D721Med (cell line): ENCODE results near the gene CDH13.

ENCODE experiments used
- DNase-seq: peaks from one replicate; pipeline ENCODE4 v3.0.0; 2011; ENCODE audit warnings: low spot score; ENCODE audit not compliant: insufficient read length
- FAIRE-seq: peaks from 2 replicates; lab custom pipeline; 2011; peaks lifted over from hg19 to GRCh38; lab: Jason Lieb, UNC
- CTCF ChIP-seq: IDR thresholded peaks from 2 replicates; pipeline ENCODE4 v1.5.1; 2012; ENCODE audit warnings: mild to moderate bottlenecking, control low read depth; ENCODE audit not compliant: insufficient read depth; ENCODE audit errors: missing control alignments

CDH13 gene

GRCh38 chr16:82631701-82632685 lies 5.2 kb downstream of the CDH13 start:
- no peak for FAIRE-seq
- no peak for TF ChIP-seq CTCF
- no peak for DNase-seq

DNA sequence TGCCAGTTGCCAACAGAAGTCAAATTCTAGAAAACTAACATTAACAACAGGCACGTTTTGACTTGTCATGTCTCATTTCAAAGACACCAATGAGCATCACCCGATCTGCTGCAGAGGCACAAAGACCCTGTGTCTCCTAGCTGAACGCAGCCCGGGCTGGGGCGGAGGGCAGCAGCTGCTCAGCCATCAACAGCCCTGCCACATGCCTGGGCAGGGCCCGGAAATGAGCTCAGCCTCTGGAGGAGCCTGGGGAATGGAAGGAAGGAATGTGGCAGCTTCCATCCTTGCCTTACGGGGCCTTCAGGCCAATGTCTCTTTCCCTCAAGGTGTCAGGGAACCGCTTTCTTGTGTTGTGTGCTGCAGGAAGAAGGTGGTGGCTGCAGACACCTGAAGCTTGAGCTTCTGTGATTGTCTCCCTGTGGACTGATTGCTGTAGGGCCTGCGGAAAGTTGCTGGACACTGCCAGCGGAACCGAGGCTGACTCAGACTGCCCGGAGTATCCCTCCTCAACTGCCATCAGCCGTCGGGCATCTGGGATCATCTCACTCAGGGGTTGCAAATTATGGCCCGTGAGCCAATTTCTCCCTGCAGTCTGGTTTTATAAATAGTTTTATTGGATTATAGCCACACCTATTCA lies 7.3 kb downstream of the CDH13 start:
- no peak for TF ChIP-seq CTCF
- DNase-seq (no peak), FAIRE-seq (no peak)

DNA sequence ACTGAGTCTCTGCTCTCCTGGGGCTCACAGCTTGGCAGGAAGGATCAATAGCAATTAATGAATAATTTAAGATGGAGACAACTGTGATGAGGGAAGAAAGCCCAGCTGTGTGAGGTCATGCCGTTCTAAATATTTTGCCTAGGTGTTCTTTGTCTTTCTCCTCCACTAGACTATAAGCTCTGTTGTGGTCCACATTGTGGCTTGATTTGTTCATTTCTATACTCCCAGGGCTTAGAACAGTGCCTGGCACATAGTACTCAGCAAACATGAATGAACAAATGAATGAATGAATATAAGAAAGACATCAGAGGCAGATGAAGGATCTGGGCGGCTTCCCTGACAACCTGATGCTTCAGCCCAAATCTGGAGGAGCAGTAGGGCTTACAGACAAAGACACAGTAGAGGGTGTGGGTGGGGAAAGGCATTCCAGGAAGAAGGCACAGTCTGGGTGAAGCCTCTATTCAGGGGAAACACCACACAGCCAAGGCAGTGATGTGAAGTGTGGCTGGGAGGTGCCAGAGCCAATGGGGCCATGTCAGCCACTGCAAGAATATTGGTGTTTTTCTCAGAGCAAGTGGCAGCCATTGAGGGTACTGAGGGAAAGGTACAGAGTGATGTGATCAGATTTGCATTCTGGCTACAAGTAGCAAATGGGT lies 8.3 kb downstream of the CDH13 start:
- TF ChIP-seq CTCF = no peak
- FAIRE-seq (no peak), DNase-seq (no peak)

DNA sequence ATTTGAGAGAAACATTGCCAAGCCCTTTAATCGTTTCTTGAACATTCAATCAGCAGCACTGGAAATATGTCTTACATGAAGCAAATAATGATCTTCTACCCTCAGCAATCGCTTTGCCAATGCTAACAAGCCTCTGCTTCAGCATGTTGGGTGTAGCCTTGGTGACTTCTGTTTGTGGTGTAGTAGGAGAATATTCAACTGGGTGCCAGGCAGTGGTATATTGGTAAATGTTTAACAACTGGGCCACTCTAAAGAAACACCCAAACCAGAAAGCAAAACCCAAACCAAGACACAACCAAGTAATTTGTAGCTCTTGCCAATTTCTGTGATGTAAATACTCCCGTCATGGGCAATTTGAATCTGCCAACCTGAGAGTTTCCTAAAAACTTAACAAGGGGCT lies 9.7 kb downstream of the CDH13 start:
- FAIRE-seq (no peak), DNase-seq (no peak)
- TF ChIP-seq CTCF = no peak

GRCh38 chr16:82636958-82637357 lies 10.2 kb downstream of the CDH13 start:
- no peak for DNase-seq
- FAIRE-seq = no peak
- no peak for TF ChIP-seq CTCF

- no peak for DNase-seq
- no peak for TF ChIP-seq CTCF
- no peak for FAIRE-seq
These were observed 11.5 kb downstream of the CDH13 start for GRCh38 chr16:82638095-82638798.
